Measurements from ENCODE around the gene PREX1. TPM values are rescaled to one million over a fixed set of nuclear protein-coding genes. Genes with fewer than 3 reads are reported as not detected.

The PREX1 gene
- total and polyA plus RNA-seq, 2 donors (not counting 3 experiments of a cell fraction or from before 2014, with no cell fraction given), result 51.3 to 72.9 TPM

DNA sequence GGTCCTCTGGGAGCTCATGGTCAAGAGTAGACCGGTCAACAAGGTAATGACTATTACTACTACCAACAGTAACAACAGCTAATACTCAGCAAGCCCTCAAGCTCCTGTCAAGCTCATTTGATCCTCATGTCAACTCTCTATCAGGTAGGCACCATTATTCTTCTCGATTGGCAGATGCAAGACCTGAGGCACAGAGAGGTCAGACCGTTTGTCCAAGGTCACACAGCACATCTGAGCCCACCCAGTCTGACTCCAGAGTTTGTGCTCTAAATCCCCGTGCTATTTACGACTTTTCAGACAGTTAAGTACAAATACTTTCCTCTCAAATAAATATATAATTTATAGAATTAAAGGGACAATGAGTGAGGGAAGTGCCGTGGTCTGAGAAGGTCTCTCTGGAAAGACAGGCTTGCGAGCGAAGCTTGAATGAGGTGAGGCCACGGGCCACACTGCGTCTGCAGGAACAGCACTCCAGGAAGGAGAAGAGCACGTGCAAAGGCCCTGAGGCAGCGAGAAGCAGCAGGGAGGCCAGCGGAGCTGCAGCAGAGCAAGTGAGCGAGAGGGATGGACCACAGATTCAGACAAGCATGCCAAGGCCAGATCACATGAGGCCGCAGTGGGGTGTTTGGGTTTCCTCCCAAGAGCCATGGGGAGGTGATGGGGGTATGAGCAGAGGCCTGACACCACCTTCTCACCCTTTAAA lies 117.3 kb downstream of the PREX1 start:
- H3K4me1 ChIP-seq (ENCODE audit: control insufficient read depth, extremely low read depth, insufficient read depth, low read length), result no peaks in the 10 kb centered on the region
- H3K9me1 ChIP-seq (replicated peaks; ENCODE audit: control insufficient read depth, extremely low read depth, insufficient read depth, low read length), result no peaks in the 10 kb centered on the region
- no TSS peak for BruUV-seq (replicated peaks)
- POLR2A ChIA-PET, result no interaction called here
- H3K27me3 ChIP-seq (ENCODE audit: control insufficient read depth in 2 of 2, insufficient read depth in 2 of 2, low read length in 2 of 2), result no peaks in the 10 kb centered on the region
- no peak overlapping the region for H3K9ac ChIP-seq (replicated peaks; ENCODE audit: extremely low read depth, insufficient read depth, low read length)
- no peak overlapping the region for H3K27ac ChIP-seq (ENCODE audit: insufficient read depth, low read depth, low read length)
- intact Hi-C loops (cut with micrococcal nuclease) (no loop called here), dilution Hi-C loops (cut with MboI; ENCODE audit: extremely low pct_ligation_motif_present, low sequenced_read_pairs) (no loop called here)
- TF ChIP-seq GATA2 (IDR thresholded peaks at IDR 0.05; ENCODE audit: insufficient read depth, insufficient read length, low read depth, low read length) (no peak), MYC (IDR thresholded peaks at IDR 0.05; ENCODE audit: low read depth, low read length) (no peak), POLR2A (IDR thresholded peaks at IDR 0.05; ENCODE audit: low read depth, low read length) (no peak), MAX (IDR thresholded peaks at IDR 0.05; ENCODE audit: insufficient read depth, insufficient read length) (no peak), POLR2AphosphoS5 (IDR thresholded peaks at IDR 0.05; ENCODE audit: insufficient read depth, low read depth, low read length) (no peak), JUN (IDR thresholded peaks at IDR 0.05; ENCODE audit: borderline replicate concordance, insufficient read depth, insufficient read length, low read depth) (no peak), FOS (IDR thresholded peaks at IDR 0.05; ENCODE audit: borderline replicate concordance, insufficient read depth, low read length) (no peak), EZH2 (IDR thresholded peaks at IDR 0.05; ENCODE audit: borderline replicate concordance, low read depth, low read length, severe bottlenecking) (no peak), CTCF (IDR thresholded peaks at IDR 0.05; ENCODE audit: extremely low read depth in 1 of 2, insufficient read depth in 1 of 2, low read depth in 1 of 2, low read length in 2 of 2) (no peak)
- H3K4me2 ChIP-seq (ENCODE audit: insufficient read depth, low read length), result no peak overlapping the region
- no peak overlapping the region for H3K4me3 ChIP-seq (replicated peaks in 1 of 3; ENCODE audit: insufficient read depth in 1 of 3, low read depth in 1 of 3, low read length in 3 of 3)
- H4K20me1 ChIP-seq (replicated peaks; ENCODE audit: control insufficient read depth, extremely low read depth, insufficient read depth, low read length), result peaks cover 2% of the 10 kb centered on the region
- peaks cover 54% of the 10 kb centered on the region for H3K79me2 ChIP-seq (ENCODE audit: control insufficient read depth, insufficient read depth, low read length)
- H3K36me3 ChIP-seq (ENCODE audit: control insufficient read depth in 2 of 2, extremely low read depth in 1 of 2, insufficient read depth in 2 of 2, low read length in 2 of 2), result peaks cover 0 to 2% of the 10 kb centered on the region in 2 experiments
- FAIRE-seq (no peak), DNase-seq (ENCODE audit: low read depth, low spot score) (no peak)
- no peaks in the 10 kb centered on the region for H3K9me3 ChIP-seq (replicated peaks; ENCODE audit: control insufficient read depth, insufficient read depth, low read length)
- CTCF ChIA-PET, result interaction anchor here (1.1 kb wide), 1 partner anchor 28 kb away, joined by 3 read pairs; no protein-coding TSS in a partner anchor
- H2AFZ ChIP-seq (ENCODE audit: low read depth, low read length), result no peak overlapping the region
